ENCODE results near the gene FCN3. TPM values are rescaled to one million over a fixed set of nuclear protein-coding genes. Genes with fewer than 3 reads are reported as not detected.

Gene FCN3
- 0.13 TPM for polyA plus RNA-seq
- long read RNA-seq, donor 1 = 0 reads
- long read RNA-seq, donor 2 = 0 reads
- long read RNA-seq, donor 3 = 0 reads
- long read RNA-seq, donor 4 = 0 reads
- long read RNA-seq, donor 5 = 0 reads
- long read RNA-seq, donor 6 = 0 reads
- long read RNA-seq, donor 7 = 0 reads
- long read RNA-seq, donor 8 = 0 reads
- long read RNA-seq, donor 9 = 0 reads
- long read RNA-seq, donor 10 = 0 reads
- long read RNA-seq, donor 11 = 0 reads

DNA sequence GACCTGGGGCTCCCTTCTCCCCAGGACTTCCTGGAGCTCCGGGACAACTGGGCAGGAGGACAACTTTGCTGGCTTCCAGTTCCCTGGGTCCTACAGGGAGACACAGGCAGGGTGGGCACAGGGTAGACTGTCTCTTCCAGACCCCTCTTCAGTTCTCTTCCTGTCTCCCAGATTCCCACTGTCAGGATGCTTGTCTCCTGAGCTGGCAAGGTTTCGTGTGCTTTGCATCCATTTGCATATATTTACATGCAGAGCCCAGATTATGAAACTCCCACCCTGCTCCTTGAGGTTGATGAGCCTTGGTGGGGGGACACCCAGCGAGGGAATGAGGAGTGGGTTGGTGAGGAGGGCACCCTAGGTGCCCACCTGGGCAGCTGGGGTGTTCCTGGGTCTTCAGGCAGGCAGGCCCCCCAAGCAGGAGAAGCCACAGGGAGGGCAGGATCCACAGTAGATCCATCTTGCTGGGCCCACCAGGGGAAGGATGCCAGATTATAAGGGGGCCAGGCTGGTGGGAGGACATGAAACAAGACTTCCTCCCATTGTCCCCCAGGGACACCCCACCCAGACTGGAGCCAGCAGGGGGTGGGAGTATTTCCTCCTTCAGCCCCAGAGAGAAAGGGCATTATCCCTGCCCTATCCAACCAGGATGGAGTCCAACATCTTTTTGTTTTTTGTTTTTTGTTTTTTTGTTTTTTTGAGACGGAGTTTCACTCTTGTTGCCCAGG lies at the start of gene FCN3:
TSS of gene FCN3 (minus strand) at position 463 of the 725 bp plus-strand sequence. CDS start at position 457, 6 bp downstream.
- Histone ChIP-seq H3K27me3 (ENCODE audit: control insufficient read depth, insufficient read depth, low read length) (no peaks in the 10 kb centered on the region), H3K4me3 (ENCODE audit: low read length) (no peak within 1 kb of the TSS), H3K27ac (ENCODE audit: low read length) (no peak within 1 kb of the TSS)

DNA sequence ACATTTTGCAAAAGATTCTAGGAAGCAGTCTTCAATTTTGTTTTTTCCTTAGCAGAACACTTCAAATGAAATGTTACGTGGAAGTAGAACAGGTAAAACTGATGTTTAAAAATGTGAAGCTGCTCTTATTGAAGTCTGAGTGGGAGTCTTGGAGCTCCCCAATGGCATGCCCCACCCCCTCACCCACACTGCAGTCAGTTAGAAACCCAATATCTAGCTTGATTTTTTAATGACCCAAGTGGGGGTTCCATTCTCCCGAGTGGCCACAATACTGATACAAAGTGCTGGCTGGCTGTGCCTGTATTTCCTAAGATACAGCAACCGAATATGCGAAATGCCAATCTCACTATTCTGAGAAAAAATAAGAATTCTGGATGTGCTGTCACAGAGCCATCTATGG lies 49.1 kb upstream of the FCN3 start:
- no peaks in the 10 kb centered on the region for H3K9me3 ChIP-seq (ENCODE audit: control insufficient read depth, low read depth, low read length)
- H3K36me3 ChIP-seq (ENCODE audit: control insufficient read depth, insufficient read depth, low read length) = peaks cover 38% of the 10 kb centered on the region
- DNase-seq = no peak
- H3K4me3 ChIP-seq (ENCODE audit: low read length) = no peak overlapping the region
- 100% methylated on average over 2 of the region's 4 CpGs for WGBS (ENCODE audit: insufficient coverage, low lambda C conversion rate)
- no peaks in the 10 kb centered on the region for H3K27me3 ChIP-seq (ENCODE audit: control insufficient read depth, insufficient read depth, low read length)
- H3K4me1 ChIP-seq (ENCODE audit: control insufficient read depth, insufficient read depth, low read length) = peaks cover 13% of the 10 kb centered on the region
- H3K27ac ChIP-seq (ENCODE audit: low read length) = no peak overlapping the region

More for the DNA sequence above, at the start of gene FCN3:
- WGBS (ENCODE audit: insufficient coverage, low lambda C conversion rate) = no CpG with 5 or more reads among the region's 4 CpGs
- DNase-seq = no peak
- no peaks in the 10 kb centered on the region for H3K4me1 ChIP-seq (ENCODE audit: control insufficient read depth, insufficient read depth, low read length)
- no peaks in the 10 kb centered on the region for H3K36me3 ChIP-seq (ENCODE audit: control insufficient read depth, insufficient read depth, low read length)
- H3K9me3 ChIP-seq (ENCODE audit: control insufficient read depth, low read depth, low read length) = no peaks in the 10 kb centered on the region

- Histone ChIP-seq H3K27ac (ENCODE audit: low read length) (peak overlapping the region; percentile 74), H3K9me3 (ENCODE audit: control insufficient read depth, low read depth, low read length) (no peaks in the 10 kb centered on the region), H3K36me3 (ENCODE audit: control insufficient read depth, insufficient read depth, low read length) (peaks cover 53% of the 10 kb centered on the region), H3K27me3 (ENCODE audit: control insufficient read depth, insufficient read depth, low read length) (no peaks in the 10 kb centered on the region), H3K4me3 (ENCODE audit: low read length) (no peak overlapping the region), H3K4me1 (ENCODE audit: control insufficient read depth, insufficient read depth, low read length) (peaks cover 25% of the 10 kb centered on the region)
- DNase-seq = peak; percentile 71 to 79
- WGBS (ENCODE audit: insufficient coverage, low lambda C conversion rate) = 33% methylated on average over 1 of the region's 14 CpGs
Measured at GRCh38 chr1:27418326-27419185, 43.9 kb upstream of the FCN3 start.

GRCh38 chr1:27417713-27418112 lies 43.1 kb upstream of the FCN3 start:
- peaks cover 59% of the 10 kb centered on the region for H3K36me3 ChIP-seq (ENCODE audit: control insufficient read depth, insufficient read depth, low read length)
- no peak for DNase-seq
- no peaks in the 10 kb centered on the region for H3K9me3 ChIP-seq (ENCODE audit: control insufficient read depth, low read depth, low read length)
- H3K4me3 ChIP-seq (ENCODE audit: low read length) = no peak overlapping the region
- peak overlapping the region; percentile 74 for H3K27ac ChIP-seq (ENCODE audit: low read length)
- peaks cover 25% of the 10 kb centered on the region for H3K4me1 ChIP-seq (ENCODE audit: control insufficient read depth, insufficient read depth, low read length)
- H3K27me3 ChIP-seq (ENCODE audit: control insufficient read depth, insufficient read depth, low read length) = no peaks in the 10 kb centered on the region
- no CpG with 5 or more reads among the region's 3 CpGs for WGBS (ENCODE audit: insufficient coverage, low lambda C conversion rate)

DNA sequence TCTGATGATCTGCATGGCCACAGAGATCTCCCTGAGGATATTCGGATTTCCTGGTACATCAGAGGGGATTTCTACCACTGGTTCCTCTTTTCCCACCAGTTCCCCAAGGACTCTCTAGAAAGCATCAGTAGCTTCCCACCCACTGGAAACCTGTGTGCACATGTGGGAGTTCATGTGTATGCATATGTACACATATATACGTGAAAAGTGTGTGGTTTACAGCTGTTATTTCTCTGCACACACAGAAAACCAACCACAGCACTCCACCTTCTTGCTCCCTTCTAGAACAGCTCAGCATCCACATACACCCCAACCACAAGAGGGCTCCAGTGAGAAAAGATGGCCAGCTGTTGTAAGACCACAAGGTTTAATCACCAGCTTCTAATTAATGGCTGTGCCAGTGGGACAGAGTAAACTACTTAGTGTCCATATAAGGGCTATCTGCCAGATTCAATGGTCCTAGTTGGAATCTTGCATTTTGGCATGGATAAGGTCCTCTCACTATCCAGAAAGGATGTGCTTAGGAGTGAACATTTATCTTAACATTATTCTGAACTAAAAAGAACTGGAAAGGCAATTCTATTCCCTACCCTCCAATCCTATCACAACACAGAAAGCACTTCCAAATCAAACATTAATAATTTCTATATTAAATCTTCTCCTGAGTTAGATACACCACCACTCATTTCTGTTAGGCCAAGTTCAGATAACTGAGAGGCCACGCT lies 41.9 kb upstream of the FCN3 start:
- no peak overlapping the region for H3K27ac ChIP-seq (ENCODE audit: low read length)
- peaks cover 68% of the 10 kb centered on the region for H3K36me3 ChIP-seq (ENCODE audit: control insufficient read depth, insufficient read depth, low read length)
- H3K27me3 ChIP-seq (ENCODE audit: control insufficient read depth, insufficient read depth, low read length) = no peaks in the 10 kb centered on the region
- peak; percentile 56 for DNase-seq
- no peak overlapping the region for H3K4me3 ChIP-seq (ENCODE audit: low read length)
- no CpG with 5 or more reads among the region's 3 CpGs for whole genome bisulfite sequencing (ENCODE audit: insufficient coverage, low lambda C conversion rate)
- H3K9me3 ChIP-seq (ENCODE audit: control insufficient read depth, low read depth, low read length) = no peaks in the 10 kb centered on the region
- peaks cover 25% of the 10 kb centered on the region for H3K4me1 ChIP-seq (ENCODE audit: control insufficient read depth, insufficient read depth, low read length)

DNA sequence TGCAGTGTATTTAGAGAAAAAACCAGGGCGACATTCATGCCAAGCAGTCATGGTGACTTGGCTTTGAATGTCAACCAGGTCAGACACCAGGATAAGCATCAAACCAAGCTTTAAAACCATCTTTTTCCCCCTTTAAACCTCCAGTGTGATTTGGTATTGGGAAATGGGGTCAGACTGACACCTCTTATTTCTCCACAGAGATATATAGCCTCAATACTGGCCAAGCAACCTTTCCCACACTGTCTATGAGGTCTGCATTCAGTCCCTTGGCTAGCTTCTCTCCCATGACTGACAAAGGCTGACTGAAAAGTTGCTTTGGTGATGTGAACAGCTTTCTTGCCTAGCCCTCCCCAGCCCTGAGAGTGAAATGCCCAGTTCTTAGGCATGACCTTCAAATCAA lies 39.5 kb upstream of the FCN3 start:
- DNase-seq = no peak
- Histone ChIP-seq H3K9me3 (ENCODE audit: control insufficient read depth, low read depth, low read length) (no peaks in the 10 kb centered on the region), H3K27me3 (ENCODE audit: control insufficient read depth, insufficient read depth, low read length) (no peaks in the 10 kb centered on the region), H3K4me3 (ENCODE audit: low read length) (no peak overlapping the region), H3K4me1 (ENCODE audit: control insufficient read depth, insufficient read depth, low read length) (peaks cover 19% of the 10 kb centered on the region), H3K36me3 (ENCODE audit: control insufficient read depth, insufficient read depth, low read length) (peaks cover 90% of the 10 kb centered on the region), H3K27ac (ENCODE audit: low read length) (no peak overlapping the region)
- WGBS (ENCODE audit: insufficient coverage, low lambda C conversion rate) = no CpG with 5 or more reads among the region's 1 CpG

- no CpG with 5 or more reads among the region's 4 CpGs for WGBS (ENCODE audit: insufficient coverage, low lambda C conversion rate)
- Histone ChIP-seq H3K27ac (ENCODE audit: low read length) (no peak overlapping the region), H3K4me3 (ENCODE audit: low read length) (no peak overlapping the region), H3K4me1 (ENCODE audit: control insufficient read depth, insufficient read depth, low read length) (peaks cover 8% of the 10 kb centered on the region), H3K9me3 (ENCODE audit: control insufficient read depth, low read depth, low read length) (no peaks in the 10 kb centered on the region), H3K36me3 (ENCODE audit: control insufficient read depth, insufficient read depth, low read length) (peaks cover 92% of the 10 kb centered on the region), H3K27me3 (ENCODE audit: control insufficient read depth, insufficient read depth, low read length) (no peaks in the 10 kb centered on the region)
- DNase-seq = no peak
Measured at GRCh38 chr1:27413004-27413403, 38.4 kb upstream of the FCN3 start.

GRCh38 chr1:27412502-27412901 lies 37.9 kb upstream of the FCN3 start:
- WGBS (ENCODE audit: insufficient coverage, low lambda C conversion rate) = 95% methylated on average over 3 of the region's 4 CpGs

GRCh38 chr1:27410709-27411108 lies 36.1 kb upstream of the FCN3 start:
- Histone ChIP-seq H3K4me3 (ENCODE audit: low read length) (no peak overlapping the region), H3K4me1 (ENCODE audit: control insufficient read depth, insufficient read depth, low read length) (no peaks in the 10 kb centered on the region), H3K9me3 (ENCODE audit: control insufficient read depth, low read depth, low read length) (no peaks in the 10 kb centered on the region), H3K27me3 (ENCODE audit: control insufficient read depth, insufficient read depth, low read length) (no peaks in the 10 kb centered on the region), H3K27ac (ENCODE audit: low read length) (no peak overlapping the region), H3K36me3 (ENCODE audit: control insufficient read depth, insufficient read depth, low read length) (peaks cover 92% of the 10 kb centered on the region)
- no CpG with 5 or more reads among the region's 2 CpGs for WGBS (ENCODE audit: insufficient coverage, low lambda C conversion rate)
- DNase-seq = no peak

More at GRCh38 chr1:27412502-27412901, 37.9 kb upstream of the FCN3 start:
- Histone ChIP-seq H3K9me3 (ENCODE audit: control insufficient read depth, low read depth, low read length) (no peaks in the 10 kb centered on the region), H3K4me1 (ENCODE audit: control insufficient read depth, insufficient read depth, low read length) (peaks cover 3% of the 10 kb centered on the region), H3K27ac (ENCODE audit: low read length) (no peak overlapping the region), H3K4me3 (ENCODE audit: low read length) (no peak overlapping the region), H3K36me3 (ENCODE audit: control insufficient read depth, insufficient read depth, low read length) (peaks cover 92% of the 10 kb centered on the region), H3K27me3 (ENCODE audit: control insufficient read depth, insufficient read depth, low read length) (no peaks in the 10 kb centered on the region)
- DNase-seq = no peak

DNA sequence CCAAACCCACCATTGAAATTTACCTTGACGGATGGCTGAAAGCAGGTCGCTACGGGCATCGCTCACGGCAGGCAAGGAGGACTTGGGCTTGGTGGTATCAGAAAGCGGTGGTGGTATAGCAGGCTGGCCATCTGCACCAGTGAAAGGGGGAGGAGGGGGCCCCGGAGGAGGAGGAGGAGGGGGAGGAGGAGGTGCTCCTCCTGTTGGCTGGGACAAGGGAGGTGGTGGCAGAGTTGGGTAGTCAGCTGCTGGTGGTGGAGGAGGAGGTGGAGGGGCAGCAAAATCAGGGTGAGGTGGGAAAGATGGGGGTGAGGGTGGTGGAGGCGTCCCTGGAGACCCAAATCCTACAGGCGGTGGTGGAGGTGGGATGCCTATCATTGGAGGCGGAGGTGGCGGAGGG lies 35.0 kb upstream of the FCN3 start:
- H3K27me3 ChIP-seq (ENCODE audit: control insufficient read depth, insufficient read depth, low read length) = no peaks in the 10 kb centered on the region
- peaks cover 88% of the 10 kb centered on the region for H3K36me3 ChIP-seq (ENCODE audit: control insufficient read depth, insufficient read depth, low read length)
- no peak for DNase-seq
- H3K4me3 ChIP-seq (ENCODE audit: low read length) = no peak overlapping the region
- H3K9me3 ChIP-seq (ENCODE audit: control insufficient read depth, low read depth, low read length) = no peaks in the 10 kb centered on the region
- H3K27ac ChIP-seq (ENCODE audit: low read length) = no peak overlapping the region
- no peaks in the 10 kb centered on the region for H3K4me1 ChIP-seq (ENCODE audit: control insufficient read depth, insufficient read depth, low read length)
- no CpG with 5 or more reads among the region's 11 CpGs for WGBS (ENCODE audit: insufficient coverage, low lambda C conversion rate)
